GM19455 (cell line): ENCODE results near the gene SPC25.
A peak's percentile ranks its signal among the peaks of the same experiment; 100 is the strongest.
"Not testable (repeated sequence)": the region's sequence is repeated elsewhere in the genome, so short reads cannot be mapped to it uniquely, and the experiment has no call there.

Experiments
- ATAC-seq: cut with Tn5 transposase; IDR thresholded peaks from one replicate; pipeline ENCODE4 v1.9.1; 2021; ENCODE audit not compliant: unreplicated experiment

The SPC25 gene, protein sequence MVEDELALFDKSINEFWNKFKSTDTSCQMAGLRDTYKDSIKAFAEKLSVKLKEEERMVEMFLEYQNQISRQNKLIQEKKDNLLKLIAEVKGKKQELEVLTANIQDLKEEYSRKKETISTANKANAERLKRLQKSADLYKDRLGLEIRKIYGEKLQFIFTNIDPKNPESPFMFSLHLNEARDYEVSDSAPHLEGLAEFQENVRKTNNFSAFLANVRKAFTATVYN

DNA sequence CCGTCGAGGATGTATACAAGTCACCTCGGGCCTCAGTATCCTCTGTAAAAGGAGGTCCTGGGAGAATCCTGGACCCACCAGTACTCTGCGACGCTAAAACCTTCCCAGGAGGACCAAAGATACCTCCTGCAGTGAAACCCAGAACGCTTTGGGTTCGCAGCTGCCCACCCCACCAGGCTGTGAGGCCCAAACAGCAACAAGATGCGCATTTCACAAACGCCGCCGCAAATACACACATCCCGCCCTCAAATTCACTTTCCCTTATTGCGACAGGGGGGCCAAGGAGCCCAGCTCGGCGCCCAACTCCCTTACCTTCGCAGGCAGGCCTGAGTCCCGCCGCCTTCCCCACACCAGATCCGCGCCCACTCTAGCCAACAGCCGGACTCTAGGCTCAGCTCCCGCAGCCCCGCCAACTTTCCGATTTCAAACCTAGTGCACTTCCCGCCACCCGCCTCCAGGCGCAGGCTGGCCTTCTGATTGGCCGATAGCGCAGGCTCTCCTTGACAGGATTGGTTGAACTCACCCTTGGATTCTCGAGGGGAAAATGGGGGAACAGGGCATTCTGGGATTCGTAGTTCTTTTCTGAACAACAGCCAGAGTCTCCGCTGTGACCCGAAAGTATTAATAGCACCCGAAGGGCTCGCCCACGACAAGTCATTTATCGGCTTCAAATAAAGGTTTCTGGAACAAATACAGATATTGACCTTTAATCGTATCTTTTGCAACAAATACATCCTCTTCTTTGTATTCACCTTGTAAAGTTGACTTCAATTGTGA is at the start of gene SPC25:
Gene SPC25 (minus strand): TSS at position 425 of the 777 bp plus-strand sequence. CDS start 911 bp downstream, outside the sequence.
- ATAC-seq: peak; percentile 100

DNA sequence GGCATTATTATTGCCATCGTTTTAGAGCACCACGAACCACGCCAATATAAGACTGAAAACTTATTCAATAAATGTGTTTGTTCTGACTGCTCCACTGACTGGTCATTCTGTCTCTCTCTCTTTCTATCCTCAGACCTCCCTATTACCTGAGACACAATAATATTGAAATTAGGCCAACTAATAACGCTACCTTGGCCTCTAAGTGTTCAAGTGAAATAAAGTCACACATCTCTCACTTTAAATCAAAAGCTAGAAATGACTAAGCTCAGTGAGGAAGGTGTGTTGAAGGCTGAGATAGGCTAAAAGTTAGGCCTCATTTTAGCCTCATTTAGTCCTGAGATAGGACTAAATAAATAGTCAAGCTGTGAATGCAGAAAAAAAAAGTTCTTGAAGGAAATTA is 49.7 kb upstream of the SPC25 start:
- peak; percentile 77 for ATAC-seq

DNA sequence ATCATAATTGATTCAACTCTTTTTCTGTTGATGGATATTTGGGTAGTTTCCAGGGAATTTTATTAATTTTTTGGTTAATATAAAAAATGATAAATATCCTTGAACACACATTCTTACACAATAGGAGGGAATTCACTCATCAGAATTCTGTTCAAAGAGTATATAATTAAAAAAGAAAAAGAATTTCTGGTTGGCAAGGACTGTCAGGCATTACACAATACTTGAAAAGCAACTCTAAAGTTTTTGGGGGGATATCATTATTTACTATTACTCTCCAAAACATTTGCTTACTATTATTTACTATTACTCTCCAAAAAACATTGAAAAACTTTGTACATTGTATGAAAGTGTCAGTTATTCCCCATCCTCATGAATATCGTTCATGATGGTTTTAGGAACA is 48.8 kb upstream of the SPC25 start:
- no peak for ATAC-seq

DNA sequence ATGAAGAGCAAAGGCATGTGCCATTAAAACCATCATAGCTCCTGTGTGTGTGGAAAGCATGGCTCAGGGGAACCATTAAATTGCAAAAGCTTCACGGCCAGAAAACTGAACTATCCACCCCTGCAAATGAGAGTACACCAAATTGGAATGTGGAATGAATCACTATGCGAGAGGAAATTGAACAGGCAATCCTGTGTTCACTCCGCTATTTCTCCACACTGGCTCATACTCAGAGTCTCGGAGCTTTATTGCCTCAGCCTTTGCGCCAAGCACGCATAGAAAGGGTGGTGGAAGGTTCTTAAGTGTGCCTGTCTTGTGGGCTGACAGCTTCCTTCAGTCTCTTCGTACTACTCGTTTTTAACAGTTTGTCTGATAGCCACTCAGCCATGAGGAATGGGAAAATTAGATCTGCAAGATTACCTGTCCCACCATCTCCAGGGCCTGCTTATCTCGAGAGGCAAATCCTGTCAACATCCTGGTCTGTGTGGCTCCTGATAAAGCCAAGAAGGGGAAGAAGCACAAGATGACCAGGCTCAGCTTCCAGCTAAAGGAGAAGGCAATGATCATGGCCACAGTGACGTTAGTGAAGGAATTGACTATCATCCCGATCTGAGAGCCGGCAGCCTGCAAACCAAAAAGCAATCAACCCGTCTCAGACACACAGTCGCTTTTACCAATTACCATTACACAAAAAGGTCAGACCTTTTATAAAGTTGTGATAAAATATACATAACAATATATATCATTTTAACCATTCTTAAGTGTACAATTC is 45.8 kb upstream of the SPC25 start:
- ATAC-seq: no peak

DNA sequence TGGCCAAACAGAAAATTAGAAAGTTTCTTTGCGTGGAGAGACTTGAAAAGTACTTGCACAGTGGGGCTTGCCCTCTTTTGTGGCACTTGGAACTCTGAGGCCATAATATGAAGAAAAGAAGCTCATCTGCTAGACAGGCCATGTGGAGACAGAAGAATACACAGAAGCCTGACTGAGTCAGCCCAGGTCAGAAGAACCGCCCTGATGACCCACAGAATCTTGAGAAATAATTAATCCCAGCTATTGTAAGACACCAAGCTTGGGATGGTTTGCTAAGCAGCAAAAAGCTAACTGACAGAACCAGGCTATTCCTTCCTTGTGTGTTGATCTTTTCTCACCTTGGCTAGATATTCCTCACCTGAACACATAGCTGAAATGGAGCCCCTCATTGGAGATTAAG is 44.6 kb upstream of the SPC25 start:
- no peak for ATAC-seq

DNA sequence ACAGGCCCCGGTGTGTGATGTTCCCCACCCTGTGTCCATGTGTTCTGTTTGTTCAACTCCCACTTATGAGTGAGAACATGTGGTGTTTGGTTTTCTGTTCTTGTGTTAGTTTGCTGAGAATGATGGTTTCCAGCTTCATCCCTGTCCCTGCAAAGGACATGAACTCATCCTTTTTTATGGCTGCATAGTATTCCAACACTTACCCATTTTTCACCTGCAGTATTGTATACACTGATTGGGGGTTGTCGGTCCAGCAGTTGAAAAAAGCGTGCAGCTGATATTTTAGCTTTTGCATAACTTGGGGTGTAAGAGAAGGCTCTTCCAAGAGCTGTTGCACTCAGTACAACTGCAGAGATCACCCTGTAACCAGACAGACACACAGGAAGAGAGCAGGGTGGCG is 41.9 kb upstream of the SPC25 start:
- not testable (repeated sequence) for ATAC-seq

DNA sequence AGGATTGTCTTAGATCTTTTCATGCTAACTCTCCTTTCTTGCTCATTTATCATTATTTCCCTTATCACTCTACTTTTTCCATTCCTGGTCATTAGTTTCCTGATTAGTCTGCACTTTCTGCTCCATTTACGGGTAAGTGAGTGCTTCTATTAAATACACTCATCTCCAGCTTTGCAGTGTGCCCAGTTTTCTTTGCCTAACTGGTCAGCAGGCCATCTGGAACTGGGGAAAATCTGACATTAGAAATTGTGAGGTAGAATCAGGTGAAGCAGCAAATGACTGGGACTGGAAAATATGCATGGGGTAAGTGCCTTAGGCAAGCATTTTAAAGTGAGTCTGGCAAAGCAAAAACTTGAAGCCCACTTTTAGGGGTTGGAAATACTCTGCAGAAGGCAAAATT is 40.0 kb upstream of the SPC25 start:
- no peak for ATAC-seq

DNA sequence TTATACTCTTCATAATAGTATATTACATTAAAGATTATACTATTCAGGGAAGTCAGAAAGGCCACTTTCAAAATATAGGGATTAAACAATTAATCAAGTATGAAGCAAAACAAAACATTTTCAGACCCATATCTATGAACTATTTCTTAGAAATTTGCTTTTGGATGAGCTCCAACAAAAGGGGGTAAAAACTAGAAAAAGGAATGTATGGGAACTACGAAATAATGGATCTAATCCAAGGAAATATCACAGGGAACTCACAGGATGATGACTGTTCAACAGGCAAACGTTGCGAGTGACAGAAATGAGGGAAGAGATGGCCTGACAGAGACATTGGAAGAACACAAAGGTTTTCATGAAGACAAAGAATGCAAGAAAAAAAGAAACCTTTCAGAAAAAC is 38.8 kb upstream of the SPC25 start:
- no peak for ATAC-seq

DNA sequence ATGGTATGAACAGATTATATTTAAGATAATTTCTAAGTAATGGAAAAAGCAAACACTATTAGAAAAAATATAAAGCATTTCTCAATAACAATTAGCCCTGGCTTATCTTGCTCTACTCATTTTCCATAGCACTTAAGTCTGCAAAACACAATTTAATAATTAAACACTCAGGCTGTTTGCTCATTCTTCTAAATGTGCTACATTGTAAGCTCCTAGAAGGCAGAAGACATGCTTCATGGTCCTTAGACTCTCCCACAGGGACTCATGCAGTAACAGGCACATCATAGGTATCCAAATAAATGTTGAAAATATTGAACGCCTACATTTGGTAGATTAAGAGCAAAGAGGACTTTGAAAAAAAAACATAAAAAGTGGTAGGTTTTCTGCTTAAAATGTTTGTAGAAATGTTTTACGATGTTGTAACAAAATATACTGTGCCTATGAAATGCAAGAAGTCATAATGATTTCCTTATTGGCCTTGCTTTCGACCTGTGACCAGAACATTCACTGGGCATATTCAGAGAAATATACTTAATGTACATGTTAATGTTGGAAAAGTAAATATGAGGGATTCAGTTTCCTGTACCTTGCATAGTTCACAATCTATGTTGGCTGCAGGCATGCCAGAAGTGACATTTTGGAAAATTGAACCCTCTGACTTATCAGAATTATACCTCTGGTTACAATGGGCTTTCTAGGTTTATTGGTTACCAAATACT is 38.0 kb upstream of the SPC25 start:
- ATAC-seq: no peak

DNA sequence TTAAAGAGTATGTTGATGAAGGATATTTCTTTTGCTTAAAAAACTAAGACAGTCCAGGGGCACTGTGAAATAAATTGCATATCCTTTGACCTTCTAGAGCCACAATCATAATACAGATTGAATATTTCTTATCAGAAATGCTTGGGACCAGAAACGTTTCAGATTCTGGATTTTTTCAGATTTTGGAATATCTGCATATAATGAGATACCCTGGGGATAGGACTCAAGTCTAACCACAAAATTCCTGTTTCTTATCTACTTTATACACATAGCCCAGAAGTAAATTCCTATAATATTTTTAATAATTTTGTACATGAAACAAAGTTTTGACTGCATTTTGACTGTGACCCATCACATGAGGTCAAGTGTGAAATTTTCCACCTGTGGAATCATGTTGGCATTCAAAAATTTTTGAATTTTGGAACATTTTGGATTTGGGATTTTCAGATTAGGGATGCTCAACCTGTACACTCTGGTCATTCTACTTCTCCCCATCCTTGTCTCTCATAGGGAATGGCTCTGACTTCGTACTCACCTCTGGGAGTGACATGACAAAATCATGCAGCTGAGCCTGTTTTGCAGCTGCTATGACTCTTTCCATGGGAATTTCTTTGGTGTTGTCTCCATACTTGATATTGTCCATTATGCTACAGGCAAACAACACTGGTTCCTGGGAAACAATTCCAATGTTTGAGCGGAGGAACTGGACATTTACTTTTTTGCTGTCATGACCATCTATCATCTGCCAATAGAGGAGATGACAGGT is 36.6 kb upstream of the SPC25 start:
- no peak for ATAC-seq

DNA sequence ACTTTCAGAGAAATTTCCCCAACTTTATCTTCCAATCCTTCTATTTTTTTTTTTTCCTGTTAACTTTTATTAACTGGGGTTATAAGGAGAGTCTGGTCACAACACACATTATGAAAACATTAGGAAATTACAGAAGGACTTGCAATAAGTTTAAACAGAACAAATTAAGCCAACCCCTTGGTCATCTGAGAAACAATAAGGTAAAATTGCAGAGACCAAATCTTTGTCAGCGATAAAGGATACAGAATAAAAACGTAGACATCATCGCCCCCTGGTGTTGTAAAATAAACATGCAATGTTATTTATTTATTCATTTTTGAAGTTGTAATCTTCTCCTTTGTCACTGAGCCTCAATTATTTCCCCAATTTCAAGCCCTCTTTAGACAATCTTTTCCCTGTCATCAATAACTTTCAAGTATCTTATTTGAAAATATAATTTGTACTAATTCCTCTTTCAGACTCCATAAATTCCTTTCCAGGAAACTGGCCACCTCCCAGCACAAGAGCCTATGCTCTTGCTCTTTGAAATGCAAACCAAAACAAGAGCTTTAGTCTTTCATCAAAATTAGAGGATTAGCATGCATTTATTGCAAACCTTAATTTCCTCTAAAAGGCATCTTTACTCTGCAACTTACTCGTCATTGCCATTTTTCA is 30.4 kb upstream of the SPC25 start:
- peak; percentile 57 for ATAC-seq

DNA sequence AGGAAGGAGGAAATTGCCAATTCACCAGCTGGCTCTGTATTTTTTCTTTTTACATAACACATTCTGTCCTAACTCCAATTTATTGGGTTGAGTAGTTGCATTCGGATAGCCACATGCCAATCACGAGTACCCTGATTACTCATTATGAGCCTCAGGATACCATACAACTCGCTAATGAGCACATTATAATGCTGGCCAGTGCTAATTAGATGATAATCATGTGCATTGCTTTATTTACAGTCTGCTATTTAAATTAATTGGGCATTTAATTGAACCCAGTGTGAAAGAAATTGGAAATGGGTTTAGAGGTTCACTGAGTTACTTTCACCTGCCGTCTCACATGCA is 26.1 kb upstream of the SPC25 start:
- no peak for ATAC-seq

DNA sequence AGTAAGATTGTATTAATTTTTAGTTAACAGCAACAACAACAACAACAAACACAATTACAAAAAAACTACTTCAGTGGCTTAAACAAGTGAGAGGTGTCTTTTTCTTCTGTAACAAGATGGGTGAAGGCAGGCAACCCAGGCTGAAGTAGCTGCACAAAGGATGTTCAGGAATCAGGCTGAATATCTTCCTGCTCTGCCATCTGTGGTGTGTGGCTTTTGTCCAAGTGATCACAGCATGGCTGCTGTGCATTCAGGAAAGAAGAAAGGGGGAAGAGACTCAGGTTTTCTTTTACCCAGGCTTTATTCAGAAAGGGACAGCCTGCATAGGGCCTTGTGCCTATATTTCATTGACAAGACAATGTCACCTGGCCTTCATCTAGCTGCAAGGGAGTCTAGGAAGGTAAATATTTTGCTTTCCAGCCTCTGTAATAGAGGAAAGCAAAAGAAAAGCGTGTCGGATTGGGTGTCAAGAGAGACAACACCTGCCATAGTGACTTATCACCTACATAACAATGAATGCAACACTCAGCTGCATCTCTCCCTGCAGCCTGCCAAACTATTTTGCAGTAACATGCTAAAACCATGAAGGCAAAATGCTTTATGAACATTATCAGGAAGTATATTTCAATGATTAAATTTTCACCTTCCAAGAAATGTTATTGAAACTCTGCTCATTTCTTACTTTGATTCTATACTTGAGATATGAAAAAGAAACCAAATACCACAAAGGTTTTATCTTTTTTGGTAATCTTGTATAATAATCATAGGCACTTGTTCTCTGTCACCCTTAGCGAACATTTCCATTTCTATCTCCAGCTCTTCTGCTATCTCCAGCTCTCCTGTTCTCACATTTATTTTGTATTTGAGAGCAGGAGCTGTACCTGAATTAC is 25.5 kb upstream of the SPC25 start:
- no peak for ATAC-seq

DNA sequence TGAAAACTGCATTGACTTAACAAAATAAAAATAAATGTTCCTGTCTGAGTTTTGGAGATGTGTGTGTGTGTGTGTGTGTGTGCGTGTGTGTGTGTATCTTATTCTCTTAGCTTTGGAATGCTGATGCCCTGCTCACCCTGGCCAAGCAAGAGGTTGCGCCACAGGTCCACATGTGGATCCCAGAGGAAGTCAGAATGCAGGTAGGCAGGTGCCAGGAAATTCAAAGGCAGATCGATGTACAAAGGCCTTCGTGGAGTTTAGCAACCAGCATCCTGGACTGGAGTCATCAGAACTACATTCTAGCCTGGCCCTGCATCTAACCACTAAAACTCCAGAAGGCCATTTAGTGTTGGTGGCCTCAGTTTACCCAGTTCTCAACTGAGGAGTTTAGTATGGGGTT is 23.3 kb upstream of the SPC25 start:
- ATAC-seq: no peak

DNA sequence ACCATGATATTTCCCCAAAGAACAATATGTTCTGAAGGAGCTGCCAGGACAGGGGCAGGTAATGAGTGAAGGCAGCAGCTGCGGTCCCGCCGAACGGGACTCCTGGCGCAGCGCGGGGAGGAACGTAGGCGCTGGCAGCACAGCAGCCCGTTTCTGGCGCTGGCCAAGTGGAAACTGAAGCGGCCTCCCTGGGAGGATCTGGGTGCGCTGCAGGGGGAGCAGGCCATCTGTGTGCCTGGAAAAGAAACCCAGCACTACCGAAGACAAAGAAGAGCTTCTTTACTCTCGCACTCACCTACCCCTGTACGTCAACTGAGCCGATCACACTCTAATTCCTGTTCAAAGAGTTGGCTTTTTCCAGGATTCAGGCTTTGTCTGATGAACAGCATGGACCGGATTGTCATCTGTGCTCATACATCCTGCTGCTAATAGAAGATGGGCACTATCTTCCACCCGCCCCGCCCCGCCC is 22.7 kb upstream of the SPC25 start:
- no peak for ATAC-seq

DNA sequence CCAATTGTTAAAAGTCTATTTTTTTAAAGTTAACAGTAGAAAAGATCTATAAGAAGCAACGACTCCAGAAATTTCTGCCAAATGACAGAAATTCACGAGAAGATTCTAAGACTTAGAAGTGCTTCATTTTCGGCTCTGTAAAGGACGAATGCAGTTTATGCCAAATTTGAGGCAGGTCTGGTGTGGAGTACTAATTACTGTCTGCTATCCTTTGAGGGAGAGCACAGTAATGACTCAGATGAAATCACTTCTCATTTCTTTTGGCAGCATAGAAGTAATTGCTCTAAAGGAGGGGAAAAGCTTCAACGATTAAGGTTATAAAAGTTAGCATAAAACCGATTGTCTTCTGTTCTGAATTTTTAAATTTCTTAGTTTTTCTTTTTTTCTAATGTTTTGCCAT is 22.2 kb upstream of the SPC25 start:
- ATAC-seq: no peak

DNA sequence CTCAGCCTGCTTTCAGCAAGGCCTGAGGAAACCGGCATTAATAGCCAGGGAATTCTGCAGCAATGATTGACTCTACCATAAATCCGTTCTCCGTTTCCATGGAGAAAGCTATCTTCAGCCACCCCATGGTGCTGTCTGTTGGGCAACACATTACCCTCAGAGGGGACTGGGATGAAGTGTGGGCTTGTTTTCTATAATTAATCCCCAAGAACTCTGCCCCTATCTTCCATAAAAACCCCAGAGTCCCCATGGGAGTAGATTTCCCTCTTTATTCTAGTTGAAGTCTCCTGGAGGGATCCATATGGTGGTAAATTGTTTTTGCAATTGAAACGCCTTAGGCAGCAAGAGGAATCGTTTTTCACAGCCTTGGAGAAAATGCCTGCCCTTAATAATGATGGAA is 20.1 kb upstream of the SPC25 start:
- no peak for ATAC-seq

DNA sequence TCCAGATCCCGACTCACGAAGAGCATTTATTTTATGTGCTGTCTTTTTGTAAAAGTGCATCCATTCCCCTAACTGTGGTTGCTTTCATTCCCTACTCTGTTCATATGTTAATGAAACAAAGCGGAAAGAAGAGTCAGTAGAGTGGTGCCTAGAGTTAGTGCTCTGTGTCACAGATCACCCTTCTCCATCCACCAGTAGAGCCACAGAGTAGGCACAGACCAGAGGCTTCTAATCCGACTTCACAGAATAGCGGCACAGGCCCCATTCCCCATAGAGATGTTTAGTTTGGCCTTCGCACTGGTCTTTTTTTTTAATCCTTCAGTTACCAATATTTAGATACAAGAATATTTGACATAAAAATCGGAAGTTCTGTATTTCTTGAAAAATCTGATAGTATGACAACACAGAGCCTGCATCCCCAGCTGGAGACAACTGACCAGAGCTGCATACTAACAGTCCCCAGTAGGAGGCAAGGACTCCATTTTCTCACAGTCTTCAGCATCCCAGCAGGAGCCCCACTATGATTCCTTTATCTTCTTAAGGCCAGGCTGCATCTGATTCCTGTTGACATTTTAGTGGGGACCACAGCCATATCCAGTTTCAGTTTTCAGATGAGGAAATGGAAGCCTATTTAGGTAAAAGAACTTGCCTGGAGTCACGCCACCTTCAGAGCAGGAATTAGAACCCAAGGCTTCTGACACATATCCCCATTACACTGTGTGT is 17.9 kb upstream of the SPC25 start:
- no peak for ATAC-seq
